ENCODE data around the gene ETS2.
"Not testable (repeated sequence)": the region's sequence is repeated elsewhere in the genome, so short reads cannot be mapped to it uniquely, and the experiment has no call there.

ETS2 gene

GRCh38 chr21:38840456-38841300, 34.9 kb downstream of the ETS2 start:
- H3K36me3 Mint-ChIP-seq (ENCODE audit: low read depth): no peaks in the 10 kb centered on the region
- no peaks in the 10 kb centered on the region for H3K9me3 Mint-ChIP-seq
- H3K4me3 Mint-ChIP-seq: no peak overlapping the region
- H3K27ac Mint-ChIP-seq: no peak overlapping the region
- no peaks in the 10 kb centered on the region for H3K27me3 Mint-ChIP-seq (ENCODE audit: low read depth)
- H3K4me1 Mint-ChIP-seq (ENCODE audit: low read depth): no peaks in the 10 kb centered on the region

DNA sequence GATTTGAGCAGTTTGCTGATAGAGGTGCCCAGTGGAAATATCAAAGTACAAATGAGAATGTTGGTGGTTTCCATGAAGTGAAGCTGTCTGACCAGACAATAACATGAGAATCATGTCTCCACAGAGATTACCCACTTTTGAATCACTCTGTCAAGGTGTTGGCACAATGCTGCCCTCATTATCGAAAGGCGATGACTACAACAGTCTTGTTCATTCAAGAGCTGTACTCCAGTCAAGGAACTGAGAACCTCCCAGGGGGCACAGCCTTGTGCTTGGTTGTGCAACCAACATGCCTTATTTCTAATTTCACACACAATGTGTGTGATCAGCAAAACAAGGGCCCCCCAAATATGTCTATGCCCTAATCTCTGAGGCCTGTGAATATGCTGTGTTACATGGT, 35.7 kb downstream of the ETS2 start:
- no peaks in the 10 kb centered on the region for H3K27me3 Mint-ChIP-seq (ENCODE audit: low read depth)
- no peaks in the 10 kb centered on the region for H3K9me3 Mint-ChIP-seq
- H3K4me1 Mint-ChIP-seq (ENCODE audit: low read depth): no peaks in the 10 kb centered on the region
- no peaks in the 10 kb centered on the region for H3K36me3 Mint-ChIP-seq (ENCODE audit: low read depth)
- H3K4me3 Mint-ChIP-seq: no peak overlapping the region
- no peak overlapping the region for H3K27ac Mint-ChIP-seq

DNA sequence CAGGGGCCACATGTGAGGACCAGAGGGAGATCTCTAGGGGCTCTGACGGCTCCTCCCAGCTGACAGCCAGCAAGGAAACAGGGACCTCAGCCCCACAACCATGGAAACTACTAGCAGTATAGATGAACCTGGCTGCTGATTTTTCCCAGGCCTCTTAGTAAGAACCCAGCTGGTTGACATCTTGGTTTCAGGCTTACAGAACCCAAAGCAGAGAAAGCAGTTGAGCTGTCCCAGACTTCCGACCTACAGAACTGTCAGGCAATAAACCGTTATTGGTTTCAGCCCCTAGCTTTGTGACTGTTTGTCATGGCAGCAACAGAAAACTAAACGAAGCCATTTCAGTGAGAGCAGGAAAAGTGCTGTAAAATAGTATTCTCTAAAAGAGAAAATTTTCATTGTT, 36.4 kb downstream of the ETS2 start:
- Mint-ChIP-seq H3K36me3 (ENCODE audit: low read depth) (no peaks in the 10 kb centered on the region), H3K27me3 (ENCODE audit: low read depth) (no peaks in the 10 kb centered on the region)

DNA sequence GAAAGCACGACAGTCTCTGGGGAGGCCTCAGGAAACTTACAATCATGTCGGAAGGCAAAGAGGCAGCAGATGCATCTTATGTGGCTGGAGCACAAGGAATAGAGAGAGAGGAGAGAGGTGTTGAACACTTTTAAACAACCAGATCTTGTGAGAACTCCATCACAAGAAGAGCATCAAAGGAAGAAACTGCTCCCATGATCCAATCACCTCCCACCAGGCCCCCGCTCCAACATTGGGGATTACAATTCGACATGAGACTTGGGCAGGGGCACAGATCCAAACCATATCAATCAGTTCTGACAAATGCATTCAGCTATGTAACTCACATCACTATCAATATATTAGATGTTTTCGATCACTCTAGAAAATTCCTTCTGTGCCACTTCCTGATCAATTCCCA, 37.6 kb downstream of the ETS2 start:
- H3K27ac Mint-ChIP-seq: no peak overlapping the region
- H3K9me3 Mint-ChIP-seq: no peaks in the 10 kb centered on the region
- H3K36me3 Mint-ChIP-seq (ENCODE audit: low read depth): no peaks in the 10 kb centered on the region
- H3K4me1 Mint-ChIP-seq (ENCODE audit: low read depth): no peaks in the 10 kb centered on the region
- no peak overlapping the region for H3K4me3 Mint-ChIP-seq
- no peaks in the 10 kb centered on the region for H3K27me3 Mint-ChIP-seq (ENCODE audit: low read depth)

More for the DNA sequence above, 36.4 kb downstream of the ETS2 start:
- Mint-ChIP-seq H3K4me3 (no peak overlapping the region), H3K9me3 (no peaks in the 10 kb centered on the region), H3K4me1 (ENCODE audit: low read depth) (no peaks in the 10 kb centered on the region), H3K27ac (no peak overlapping the region)

DNA sequence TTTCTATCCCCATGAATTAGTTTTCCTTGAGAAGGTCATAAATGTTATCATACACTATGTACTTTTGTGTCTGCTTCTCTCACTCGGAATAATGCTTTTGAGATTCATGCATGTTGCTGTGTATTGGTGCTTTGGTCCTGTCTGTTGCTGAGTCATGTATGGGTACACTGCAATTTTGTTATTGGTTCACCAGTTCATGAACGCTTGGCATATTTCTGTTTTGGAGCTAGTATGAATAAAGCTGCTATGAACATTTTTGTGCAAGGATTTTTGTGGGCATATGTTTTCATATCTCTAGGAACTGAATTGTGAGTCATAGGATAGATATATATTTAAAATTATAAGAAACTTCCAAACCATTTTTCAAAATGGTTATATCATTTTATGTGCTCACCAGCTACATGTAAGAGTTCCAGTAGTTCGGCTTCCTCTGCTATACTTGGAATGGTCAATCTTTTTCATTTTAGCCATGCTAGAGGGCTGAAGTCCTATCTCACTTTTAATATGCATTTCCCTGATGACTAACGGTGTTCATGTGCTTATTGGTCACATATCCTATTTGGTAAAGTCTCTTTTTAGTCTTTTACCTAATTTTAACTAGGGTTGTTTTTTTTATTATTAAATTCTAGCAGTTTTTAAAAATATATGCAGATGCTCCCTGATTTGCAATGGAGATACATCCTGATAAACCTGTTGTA, 38.2 kb downstream of the ETS2 start:
- H3K27ac Mint-ChIP-seq: no peak overlapping the region
- H3K4me1 Mint-ChIP-seq (ENCODE audit: low read depth): no peaks in the 10 kb centered on the region
- H3K9me3 Mint-ChIP-seq: no peaks in the 10 kb centered on the region
- no peaks in the 10 kb centered on the region for H3K36me3 Mint-ChIP-seq (ENCODE audit: low read depth)
- no peak overlapping the region for H3K4me3 Mint-ChIP-seq
- H3K27me3 Mint-ChIP-seq (ENCODE audit: low read depth): no peaks in the 10 kb centered on the region

DNA sequence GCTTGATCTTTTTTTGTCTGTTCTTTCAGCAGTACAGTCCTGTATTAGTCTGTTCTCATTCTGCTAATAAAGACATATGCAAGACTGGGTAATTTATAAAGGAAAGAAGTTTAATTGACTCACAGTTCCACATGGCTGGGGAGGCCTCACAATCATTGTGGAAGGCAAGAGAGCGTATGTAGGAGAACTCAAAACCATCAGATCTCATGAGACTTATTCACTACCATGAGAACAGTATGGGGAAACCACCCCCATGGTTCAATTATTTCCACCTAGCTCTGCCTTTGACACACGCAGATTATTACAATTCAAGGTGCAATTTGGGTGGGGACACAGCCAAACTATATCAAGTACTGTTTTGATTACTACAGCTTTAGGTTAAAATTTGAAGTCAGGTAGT, 39.6 kb downstream of the ETS2 start:
- H3K4me1 Mint-ChIP-seq (ENCODE audit: low read depth); H3K9me3 Mint-ChIP-seq; H3K36me3 Mint-ChIP-seq (ENCODE audit: low read depth); H3K27me3 Mint-ChIP-seq (ENCODE audit: low read depth); H3K4me3 Mint-ChIP-seq; H3K27ac Mint-ChIP-seq: not testable (repeated sequence)

GRCh38 chr21:38847556-38847955, 41.8 kb downstream of the ETS2 start:
- no peak overlapping the region for H3K4me3 Mint-ChIP-seq
- peaks cover 2% of the 10 kb centered on the region for H3K4me1 Mint-ChIP-seq (ENCODE audit: low read depth)
- H3K9me3 Mint-ChIP-seq: no peaks in the 10 kb centered on the region
- H3K36me3 Mint-ChIP-seq (ENCODE audit: low read depth): no peaks in the 10 kb centered on the region
- H3K27ac Mint-ChIP-seq: no peak overlapping the region
- H3K27me3 Mint-ChIP-seq (ENCODE audit: low read depth): no peaks in the 10 kb centered on the region

GRCh38 chr21:38848187-38848609, 42.5 kb downstream of the ETS2 start:
- no peaks in the 10 kb centered on the region for H3K9me3 Mint-ChIP-seq
- no peak overlapping the region for H3K4me3 Mint-ChIP-seq
- H3K27ac Mint-ChIP-seq: no peak overlapping the region
- H3K36me3 Mint-ChIP-seq (ENCODE audit: low read depth): no peaks in the 10 kb centered on the region
- peaks cover 4% of the 10 kb centered on the region for H3K4me1 Mint-ChIP-seq (ENCODE audit: low read depth)
- H3K27me3 Mint-ChIP-seq (ENCODE audit: low read depth): no peaks in the 10 kb centered on the region

DNA sequence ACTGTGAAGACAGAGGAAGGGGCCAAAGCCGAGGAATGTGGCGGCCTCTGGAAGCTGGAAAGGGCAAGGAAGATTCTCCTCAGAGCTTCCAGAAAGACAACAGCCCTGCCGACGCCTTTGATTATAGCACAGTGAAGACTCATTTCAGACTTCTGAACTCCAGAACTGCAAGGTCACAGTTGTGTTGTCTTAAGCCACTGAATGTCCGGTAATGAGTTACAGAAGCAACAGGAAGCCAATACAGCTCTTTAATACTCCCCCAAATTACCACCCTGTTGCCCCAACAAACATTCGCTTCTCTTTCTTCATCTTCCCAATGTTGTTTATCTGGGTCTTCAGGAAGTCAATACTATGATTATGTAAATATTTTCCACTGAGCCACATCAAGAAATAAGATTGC, 44.0 kb downstream of the ETS2 start:
- Mint-ChIP-seq H3K36me3 (ENCODE audit: low read depth) (no peaks in the 10 kb centered on the region), H3K9me3 (no peaks in the 10 kb centered on the region), H3K27me3 (ENCODE audit: low read depth) (no peaks in the 10 kb centered on the region), H3K4me3 (no peak overlapping the region), H3K27ac (no peak overlapping the region), H3K4me1 (ENCODE audit: low read depth) (peaks cover 4% of the 10 kb centered on the region)

DNA sequence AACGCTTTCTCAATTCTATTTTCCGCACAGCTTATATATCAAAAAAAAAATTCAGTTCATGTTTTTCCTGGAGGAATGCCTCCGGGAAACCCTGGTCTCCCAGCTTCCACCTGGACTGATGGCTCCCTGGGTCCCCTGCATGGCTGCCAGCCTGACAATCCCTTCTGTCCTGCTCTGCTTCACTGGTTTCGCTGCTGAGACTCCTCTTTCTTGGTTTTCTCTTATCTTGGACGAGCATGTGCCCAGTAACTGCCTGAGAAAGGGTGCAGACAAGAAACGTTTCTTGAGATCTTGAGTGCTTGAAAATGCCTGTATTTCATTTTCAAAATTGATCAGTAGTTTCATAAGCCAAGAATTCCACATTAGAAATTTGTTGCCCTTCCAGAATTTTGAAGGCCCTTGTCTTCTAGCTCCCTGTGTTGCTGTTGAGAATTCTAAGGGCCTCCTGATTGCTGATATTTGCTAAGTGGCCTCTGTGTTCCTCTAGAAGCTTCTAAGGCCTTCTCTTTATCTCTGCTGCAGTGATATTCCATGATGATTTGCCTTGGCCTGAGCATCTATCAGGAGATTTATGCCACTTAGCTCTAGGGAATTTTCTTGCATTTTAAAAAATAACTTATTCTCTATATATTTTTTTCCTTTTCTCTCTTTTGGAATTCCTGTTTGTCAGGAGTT, 44.7 kb downstream of the ETS2 start:
- Mint-ChIP-seq H3K27me3 (ENCODE audit: low read depth) (no peaks in the 10 kb centered on the region), H3K27ac (no peak overlapping the region), H3K9me3 (no peaks in the 10 kb centered on the region), H3K4me1 (ENCODE audit: low read depth) (peaks cover 4% of the 10 kb centered on the region), H3K4me3 (no peak overlapping the region), H3K36me3 (ENCODE audit: low read depth) (no peaks in the 10 kb centered on the region)

DNA sequence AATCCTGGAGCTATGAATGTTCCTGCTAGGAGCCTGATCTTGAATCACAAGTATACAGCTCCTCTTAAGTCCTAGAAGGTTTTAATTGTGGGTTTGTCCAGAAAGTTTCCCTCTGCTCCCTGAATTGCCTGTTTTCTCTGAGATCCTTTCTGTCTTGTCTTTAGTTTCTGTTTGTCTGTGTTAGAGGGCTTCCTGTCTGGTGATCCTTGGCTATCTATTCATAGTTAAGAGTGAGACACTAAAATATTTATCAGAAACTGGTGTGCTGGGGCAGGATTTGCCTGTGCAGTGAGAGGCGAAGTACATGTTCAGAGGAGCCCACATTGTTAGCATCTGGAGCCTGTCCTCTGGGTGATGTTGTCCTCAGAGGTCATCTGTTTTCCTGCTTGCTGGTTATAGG, 45.4 kb downstream of the ETS2 start:
- Mint-ChIP-seq H3K9me3 (no peaks in the 10 kb centered on the region), H3K4me3 (no peak overlapping the region), H3K27me3 (ENCODE audit: low read depth) (no peaks in the 10 kb centered on the region), H3K27ac (no peak overlapping the region), H3K36me3 (ENCODE audit: low read depth) (no peaks in the 10 kb centered on the region), H3K4me1 (ENCODE audit: low read depth) (peaks cover 4% of the 10 kb centered on the region)

- no peaks in the 10 kb centered on the region for H3K27me3 Mint-ChIP-seq (ENCODE audit: low read depth)
- no peak overlapping the region for H3K27ac Mint-ChIP-seq
- H3K4me3 Mint-ChIP-seq: no peak overlapping the region
- H3K36me3 Mint-ChIP-seq (ENCODE audit: low read depth): no peaks in the 10 kb centered on the region
- H3K4me1 Mint-ChIP-seq (ENCODE audit: low read depth): peaks cover 4% of the 10 kb centered on the region
- no peaks in the 10 kb centered on the region for H3K9me3 Mint-ChIP-seq
Observed at GRCh38 chr21:38852278-38852677, 46.5 kb downstream of the ETS2 start.

DNA sequence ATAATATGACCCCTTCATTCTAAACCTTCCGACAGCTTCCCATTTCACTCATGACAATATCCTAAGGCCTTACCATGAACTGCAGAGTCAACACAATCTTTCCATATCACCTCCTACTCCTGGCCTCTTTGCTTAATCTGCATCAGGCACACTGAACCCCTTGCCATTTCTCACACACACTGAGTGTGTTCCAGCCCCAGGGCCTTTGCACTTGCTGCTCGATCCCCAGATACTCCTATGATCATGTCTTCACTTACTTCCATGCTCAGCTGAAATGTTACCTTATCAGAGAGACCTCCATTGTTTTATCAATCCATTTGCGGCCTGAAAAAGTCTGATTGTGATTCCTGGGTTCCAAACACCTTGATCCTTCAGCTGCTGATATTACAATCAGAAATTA, 47.0 kb downstream of the ETS2 start:
- Mint-ChIP-seq H3K4me1 (ENCODE audit: low read depth) (peaks cover 4% of the 10 kb centered on the region), H3K36me3 (ENCODE audit: low read depth) (no peaks in the 10 kb centered on the region), H3K9me3 (no peaks in the 10 kb centered on the region), H3K27ac (no peak overlapping the region), H3K4me3 (no peak overlapping the region), H3K27me3 (ENCODE audit: low read depth) (no peaks in the 10 kb centered on the region)

- H3K27me3 Mint-ChIP-seq (ENCODE audit: low read depth): no peaks in the 10 kb centered on the region
- peaks cover 4% of the 10 kb centered on the region for H3K4me1 Mint-ChIP-seq (ENCODE audit: low read depth)
- no peak overlapping the region for H3K4me3 Mint-ChIP-seq
- H3K36me3 Mint-ChIP-seq (ENCODE audit: low read depth): no peaks in the 10 kb centered on the region
- no peaks in the 10 kb centered on the region for H3K9me3 Mint-ChIP-seq
- H3K27ac Mint-ChIP-seq: no peak overlapping the region
Observed at GRCh38 chr21:38853421-38853919, 47.7 kb downstream of the ETS2 start.

Measured in T-helper 1 cell treated with Interleukin-12 subunit alpha and Interleukin-12 subunit beta and Interleukin-4 antibody, amounts not matched to agents 30 μg/mL and 1 μg/mL, for 36 hours (primary cell).